A549 (cell line): ENCODE measurements around the gene HSPA4. TPM values are rescaled to one million over a fixed set of nuclear protein-coding genes. Genes with fewer than 3 reads are reported as not detected.

Source experiments
- ATAC-seq, 2 experiments: fragments of 200-7000 bp in 1 of 2; fragments of >200 bp in 1 of 2; cut with Nextera tagmentation in 1 of 2; cut with Tn5 transposase in 1 of 2; 3 replicates each; pipeline versions ENCODE4 v1.8.0 to v1.9.1; 2018 to 2020; ENCODE audit warnings: mild to moderate bottlenecking in 1 of 2, moderate library complexity in 1 of 2
- CTCF ChIA-PET: fragments of 300-600 bp; sonication (Branson Sonifier 250); formaldehyde crosslinking; extraction: SDS; loops from one replicate; lab custom pipeline; 2021; ENCODE audit warnings: antibody characterized with exemption, inconsistent platforms; lab: Yijun Ruan, JAX
- POLR2A ChIA-PET: fragments of 350-600 bp; formaldehyde crosslinking; extraction: SDS; loops from one replicate; lab custom pipeline; 2021; ENCODE audit warnings: antibody characterized with exemption, inconsistent platforms; lab: Yijun Ruan, JAX
- DNase-seq, 2 experiments: peaks; one replicate each; pipeline versions ENCODE4 v3.0.0 to v3.0.0-alpha.2; 2011 to 2016; ENCODE audit warnings: low read depth in 1 of 2, low spot score in 1 of 2
- FAIRE-seq: peaks from 2 replicates; lab custom pipeline; 2011; peaks lifted over from hg19 to GRCh38; lab: Jason Lieb, UNC
- H3K27ac ChIP-seq, 2 experiments: fragments of >200 bp; sonication (Bioruptor Twin); formaldehyde crosslinking; 3 replicates each; pipeline ENCODE4 v1.5.1; 2016 to 2017
- H3K4me1 ChIP-seq: fragments of >200 bp; sonication (Bioruptor Twin); formaldehyde crosslinking; 3 replicates; pipeline ENCODE4 v1.6.1; 2016
- H3K4me2 ChIP-seq: fragments of >200 bp; sonication (Bioruptor Twin); formaldehyde crosslinking; 3 replicates; pipeline ENCODE4 v1.6.1; 2016
- H3K4me3 ChIP-seq: fragments of >200 bp; sonication (Bioruptor Twin); formaldehyde crosslinking; 3 replicates; pipeline ENCODE4 v1.5.1; 2016
- H3K9me3 ChIP-seq: fragments of >200 bp; sonication (Bioruptor Twin); formaldehyde crosslinking; 3 replicates; pipeline ENCODE4 v1.6.1; 2016
- CBX8 ChIP-seq: fragments of 200-600 bp; sonication (generic); IDR thresholded peaks from 2 replicates; pipeline ENCODE4 v1.6.1; 2016
- CEBPB ChIP-seq, 2 experiments: fragments of >200 bp in 1 of 2; sonication (Bioruptor Twin) in 1 of 2; formaldehyde crosslinking in 1 of 2; IDR thresholded peaks; 2 replicates each; pipeline ENCODE4 v1.6.1; 2012 to 2016
- CHD2 ChIP-seq: fragments of 150-350 bp; IDR thresholded peaks from 2 replicates; pipeline ENCODE4 v1.6.1; 2014; ENCODE audit warnings: low read length; ENCODE audit not compliant: partially characterized antibody
- CHD4 ChIP-seq: fragments of 200-600 bp; sonication (generic); IDR thresholded peaks from 2 replicates; pipeline ENCODE4 v1.6.1; 2016; ENCODE audit warnings: antibody characterized with exemption, mild to moderate bottlenecking, borderline replicate concordance
- EHF ChIP-seq: fragments of 250-450 bp; sonication (Bioruptor Pico); IDR thresholded peaks from 2 replicates; pipeline ENCODE4 v1.5.0; 2020; ENCODE audit warnings: mild to moderate bottlenecking
- ESRRA ChIP-seq: fragments of 150-350 bp; IDR thresholded peaks from 2 replicates; pipeline ENCODE4 v1.6.1; 2014; ENCODE audit warnings: mild to moderate bottlenecking, low read length, borderline replicate concordance
- HDAC2 ChIP-seq: fragments of 200-600 bp; sonication (generic); IDR thresholded peaks from 2 replicates; pipeline ENCODE4 v1.6.1; 2016
- JUN ChIP-seq, 2 experiments: fragments of >200 bp; sonication (Bioruptor Twin); formaldehyde crosslinking; IDR thresholded peaks; 2 replicates in 1 of 2; 3 replicates in 1 of 2; pipeline ENCODE4 v1.6.1; 2016 to 2017
- JUNB ChIP-seq: fragments of >200 bp; sonication (Bioruptor Twin); formaldehyde crosslinking; IDR thresholded peaks from 2 replicates; pipeline ENCODE4 v1.6.1; 2016
- KDM1A ChIP-seq: fragments of 200-600 bp; sonication (generic); IDR thresholded peaks from 2 replicates; pipeline ENCODE4 v1.6.1; 2016; ENCODE audit warnings: low read depth, mild to moderate bottlenecking
- KDM5A ChIP-seq: fragments of 200-600 bp; sonication (generic); IDR thresholded peaks from 2 replicates; pipeline ENCODE4 v1.6.1; 2016; ENCODE audit warnings: antibody characterized with exemption, mild to moderate bottlenecking
- MYC ChIP-seq: IDR thresholded peaks from 2 replicates; pipeline ENCODE4 v1.6.1; 2012; ENCODE audit warnings: mild to moderate bottlenecking, inconsistent platforms, low read length, improper control_type of control experiment, borderline replicate concordance
- NFE2L2 ChIP-seq: fragments of 150-350 bp; conservative IDR thresholded peaks from 2 replicates; pipeline ENCODE4 v1.6.1; 2014; ENCODE audit warnings: low read length
- NPAS2 ChIP-seq: fragments of 250-450 bp; sonication (Bioruptor Pico); IDR thresholded peaks from 2 replicates; pipeline ENCODE4 v1.8.0; 2022; ENCODE audit warnings: mild to moderate bottlenecking, moderate library complexity, borderline replicate concordance
- POLR2A ChIP-seq: IDR thresholded peaks from 2 replicates; pipeline ENCODE4 v1.6.1; 2012; ENCODE audit warnings: mild to moderate bottlenecking, low read length
- RCOR1 ChIP-seq: fragments of 150-350 bp; IDR thresholded peaks from 2 replicates; pipeline ENCODE4 v1.6.1; 2014; ENCODE audit warnings: antibody characterized with exemption, low read length, low read depth
- RNF2 ChIP-seq: fragments of 200-600 bp; sonication (generic); IDR thresholded peaks from 2 replicates; pipeline ENCODE4 v1.6.1; 2016; ENCODE audit warnings: low read depth, mild to moderate bottlenecking, antibody characterized with exemption, moderate library complexity, borderline replicate concordance
- TFCP2L1 ChIP-seq: fragments of 250-450 bp; sonication (Bioruptor Pico); IDR thresholded peaks from 2 replicates; pipeline ENCODE4 v1.5.0; 2021; ENCODE audit warnings: mild to moderate bottlenecking
- ZNF302 ChIP-seq: fragments of 250-450 bp; sonication (Bioruptor Pico); IDR thresholded peaks from 2 replicates; pipeline ENCODE4 v1.9.0; 2021; ENCODE audit warnings: inconsistent platforms, mild to moderate bottlenecking, moderate library complexity
- ZSCAN20 ChIP-seq: fragments of 250-450 bp; sonication (Bioruptor Pico); IDR thresholded peaks from 2 replicates; pipeline ENCODE4 v1.8.0; 2022; ENCODE audit warnings: mild to moderate bottlenecking, moderate library complexity
- WGBS: methylation state at CpG from one replicate; pipeline ENCODE4 v1.1.6; 2017; ENCODE audit errors: missing lambda C conversion rate; 5-methylcytosine and 5-hydroxymethylcytosine counted together
- polyA plus RNA-seq, 4 experiments: library from polyadenylated mRNA; depleted of rRNA in 3 of 4; stranded (reverse); fragments of >200 nt; fragmentation: RNase III in 1 of 4; extraction: RNeasy Plus Mini Kit Qiagen cat#74134 plus additional on column Dnase treatment in 1 of 4; gene quantifications; 2 replicates in 3 of 4; 3 replicates in 1 of 4; pipeline ENCODE4 v1.2.3, GENCODE V29; 2011 to 2017
- TF ChIP-seq, protein P1 (sequence below): fragments of 250-450 bp; sonication (Bioruptor Pico); IDR thresholded peaks from 2 replicates; pipeline ENCODE4 v1.5.0; 2021; ENCODE audit warnings: mild to moderate bottlenecking, moderate library complexity, borderline replicate concordance
- TF ChIP-seq, protein P2 (sequence below): IDR thresholded peaks from 2 replicates; pipeline ENCODE4 v1.6.1; 2012

The HSPA4 gene
- polyA plus RNA-seq, 2 of the 4 experiments (the other 2 are of a cell fraction): 160 to 166 TPM

DNA sequence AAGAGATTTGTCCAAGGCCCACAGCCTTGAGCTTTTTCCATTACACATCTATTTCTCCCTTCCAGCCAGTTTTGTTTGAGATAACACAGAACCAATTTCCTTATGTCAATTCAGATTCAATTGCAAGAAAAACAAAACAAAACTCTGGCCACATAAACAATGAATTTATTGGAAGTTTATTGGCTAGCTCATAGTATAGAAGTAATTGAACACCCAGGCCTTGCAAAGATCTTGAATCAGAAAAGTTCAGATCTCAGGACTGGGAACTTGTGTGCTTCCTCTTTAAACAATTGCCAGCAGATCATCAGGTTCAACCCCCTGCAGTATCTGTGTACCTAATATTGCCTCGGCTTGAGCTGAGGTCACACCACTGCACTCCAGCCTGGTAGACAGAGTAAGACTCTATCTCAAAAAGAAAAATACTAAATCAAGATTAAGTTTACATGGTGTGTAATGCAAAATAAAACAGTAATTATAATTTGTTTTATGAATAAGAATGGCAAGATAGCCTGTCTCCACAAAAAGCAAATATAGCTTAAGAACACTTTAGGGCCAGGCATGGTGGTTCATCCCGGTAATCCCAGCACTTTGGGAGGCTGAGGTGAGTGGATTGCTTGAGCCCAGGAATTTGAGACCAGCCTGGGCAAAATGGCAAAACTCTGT, 21.3 kb upstream of the HSPA4 start:
- no peaks in the 10 kb centered on the region for H3K9me3 ChIP-seq
- TF ChIP-seq ESRRA: no peak
- TF ChIP-seq CHD2: no peak
- TF ChIP-seq KDM5A: no peak
- TF ChIP-seq EHF (CRISPR knock-in tag): no peak
- no peak for TF ChIP-seq ZNF302
- TF ChIP-seq TFCP2L1: no peak
- no peak for TF ChIP-seq CHD4
- no peak for TF ChIP-seq HDAC2
- CTCF ChIA-PET: interaction anchor here (0.6 kb wide), 1 partner anchor 79 kb away, joined by 3 read pairs; no protein-coding TSS in a partner anchor
- H3K4me2 ChIP-seq: no peak overlapping the region
- no peak overlapping the region for H3K4me3 ChIP-seq
- H3K27ac ChIP-seq: no peak overlapping the region
- 39% methylated on average over 2 of the region's 2 CpGs for WGBS
- H3K4me1 ChIP-seq: peaks cover 13% of the 10 kb centered on the region; the same call in 2 of the 3 replicates
- DNase-seq (no peak), ATAC-seq (no peak), FAIRE-seq (no peak)
- POLR2A ChIA-PET: interaction anchor here (1.6 kb wide), 1 partner anchor 21 kb away, joined by 6 read pairs; the partner anchor contains the start of gene HSPA4

DNA sequence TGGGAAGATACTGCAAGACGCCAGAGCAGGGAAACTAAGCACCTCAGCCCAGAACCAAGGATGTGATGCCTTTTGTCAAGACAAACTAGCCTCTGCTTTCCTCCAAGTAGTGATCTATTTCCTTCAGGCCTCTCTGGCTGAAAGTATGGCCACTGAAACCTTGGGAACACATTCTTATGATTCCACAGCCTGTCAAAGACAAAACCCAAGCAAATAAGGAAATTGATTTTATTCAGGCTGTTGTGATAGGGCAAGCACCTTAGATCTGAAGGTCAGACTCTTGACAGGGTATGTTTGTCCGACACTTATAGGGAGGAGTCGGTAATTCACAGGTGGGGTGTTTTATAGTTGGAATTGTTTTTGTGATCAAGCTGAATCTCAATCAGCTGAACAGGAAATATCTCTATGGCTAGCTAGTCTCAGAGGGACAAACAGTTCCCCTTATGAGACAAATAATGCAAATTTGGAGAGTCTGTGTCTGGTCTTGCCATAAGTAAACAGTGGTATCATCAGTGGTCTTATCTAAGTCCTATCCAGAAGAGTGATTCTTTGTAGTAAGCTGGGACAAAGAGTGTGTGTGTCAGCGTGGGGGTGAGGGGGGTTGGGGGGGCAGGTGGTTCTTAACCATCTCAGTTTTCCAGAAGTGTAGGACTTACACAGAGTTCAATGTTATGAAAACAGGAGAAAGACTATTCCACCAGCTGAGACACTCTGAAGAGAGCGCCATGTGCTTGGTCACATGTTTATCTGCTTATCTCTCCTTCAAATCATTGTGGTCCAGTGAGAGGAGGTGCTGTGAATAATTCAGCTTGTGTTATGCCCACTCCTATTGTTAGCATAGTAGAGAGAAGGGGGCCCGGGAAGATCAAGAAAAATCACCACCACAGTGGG, 18.7 kb upstream of the HSPA4 start:
- Histone ChIP-seq H3K4me3 (no peak overlapping the region), H3K4me1 (peaks cover 8% of the 10 kb centered on the region; the same call in 2 of the 3 replicates), H3K9me3 (no peaks in the 10 kb centered on the region), H3K4me2 (no peak overlapping the region), H3K27ac (no peak overlapping the region)
- DNase-seq (no peak), FAIRE-seq (no peak), ATAC-seq (peak; percentile 30 to 37; a peak in 4 of 6 replicates)
- ChIA-PET POLR2A (interaction anchor here (0.9 kb wide), 1 partner anchor 19 kb away, joined by 4 read pairs; the partner anchor contains the start of gene HSPA4), CTCF (interaction anchor here (0.6 to 0.7 kb wide), 3 partner anchors 11 to 718 kb away, joined by 3 to 4 read pairs (median 3); no protein-coding TSS in a partner anchor)
- TF ChIP-seq JUN (IDR thresholded peaks at IDR 0.05) (no peak), NPAS2 (CRISPR knock-in tag) (no peak), RNF2 (no peak), KDM1A (no peak), CHD2 (no peak), CHD4 (no peak), ZSCAN20 (CRISPR knock-in tag) (no peak), KDM5A (no peak), JUNB (no peak), HDAC2 (no peak), NFE2L2 (no peak), POLR2A (no peak), ESRRA (no peak), RCOR1 (no peak), MYC (no peak), CBX8 (no peak), CEBPB (IDR thresholded peaks at IDR 0.05) (no peak)
- TF ChIP-seq, protein P1, sequence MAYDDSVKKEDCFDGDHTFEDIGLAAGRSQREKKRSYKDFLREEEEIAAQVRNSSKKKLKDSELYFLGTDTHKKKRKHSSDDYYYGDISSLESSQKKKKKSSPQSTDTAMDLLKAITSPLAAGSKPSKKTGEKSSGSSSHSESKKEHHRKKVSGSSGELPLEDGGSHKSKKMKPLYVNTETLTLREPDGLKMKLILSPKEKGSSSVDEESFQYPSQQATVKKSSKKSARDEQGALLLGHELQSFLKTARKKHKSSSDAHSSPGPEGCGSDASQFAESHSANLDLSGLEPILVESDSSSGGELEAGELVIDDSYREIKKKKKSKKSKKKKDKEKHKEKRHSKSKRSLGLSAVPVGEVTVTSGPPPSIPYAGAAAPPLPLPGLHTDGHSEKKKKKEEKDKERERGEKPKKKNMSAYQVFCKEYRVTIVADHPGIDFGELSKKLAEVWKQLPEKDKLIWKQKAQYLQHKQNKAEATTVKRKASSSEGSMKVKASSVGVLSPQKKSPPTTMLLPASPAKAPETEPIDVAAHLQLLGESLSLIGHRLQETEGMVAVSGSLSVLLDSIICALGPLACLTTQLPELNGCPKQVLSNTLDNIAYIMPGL (CRISPR knock-in tag): no peak
- TF ChIP-seq, protein P2, sequence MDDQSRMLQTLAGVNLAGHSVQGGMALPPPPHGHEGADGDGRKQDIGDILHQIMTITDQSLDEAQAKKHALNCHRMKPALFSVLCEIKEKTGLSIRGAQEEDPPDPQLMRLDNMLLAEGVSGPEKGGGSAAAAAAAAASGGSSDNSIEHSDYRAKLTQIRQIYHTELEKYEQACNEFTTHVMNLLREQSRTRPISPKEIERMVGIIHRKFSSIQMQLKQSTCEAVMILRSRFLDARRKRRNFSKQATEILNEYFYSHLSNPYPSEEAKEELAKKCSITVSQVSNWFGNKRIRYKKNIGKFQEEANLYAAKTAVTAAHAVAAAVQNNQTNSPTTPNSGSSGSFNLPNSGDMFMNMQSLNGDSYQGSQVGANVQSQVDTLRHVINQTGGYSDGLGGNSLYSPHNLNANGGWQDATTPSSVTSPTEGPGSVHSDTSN: no peak
- 57% methylated on average over 6 of the region's 6 CpGs for WGBS
